ENCODE results near the gene OR5H14. TPM values are rescaled to one million over a fixed set of nuclear protein-coding genes. Genes with fewer than 3 reads are reported as not detected.
"Not testable (repeated sequence)": the region's sequence is repeated elsewhere in the genome, so short reads cannot be mapped to it uniquely, and the experiment has no call there.

Gene OR5H14
- polyA plus RNA-seq, 4 donors: 0.05 TPM; not detected in 3

DNA sequence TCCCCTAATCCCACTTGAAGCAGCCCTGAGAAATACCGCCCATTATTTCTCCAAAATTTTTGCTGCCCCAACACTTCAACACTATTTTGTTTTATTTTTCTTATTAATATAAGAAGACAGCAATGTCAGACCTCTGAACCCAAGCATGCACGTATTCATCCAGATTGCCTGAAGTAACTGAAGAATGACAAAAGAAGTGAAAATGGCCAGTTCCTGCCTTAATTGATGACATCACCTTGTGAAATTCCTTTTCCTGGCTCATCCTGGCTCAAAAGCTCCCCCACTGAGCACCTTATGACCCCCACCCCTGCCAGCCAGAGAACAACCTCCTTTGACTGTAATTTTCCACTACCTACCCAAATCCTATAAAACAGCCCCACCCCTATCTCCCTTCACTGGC lies 49.0 kb downstream of the OR5H14 start:
- not testable (repeated sequence) for DNase-seq (ENCODE audit: low read depth in 4 of 4, low spot score in 2 of 4)

DNA sequence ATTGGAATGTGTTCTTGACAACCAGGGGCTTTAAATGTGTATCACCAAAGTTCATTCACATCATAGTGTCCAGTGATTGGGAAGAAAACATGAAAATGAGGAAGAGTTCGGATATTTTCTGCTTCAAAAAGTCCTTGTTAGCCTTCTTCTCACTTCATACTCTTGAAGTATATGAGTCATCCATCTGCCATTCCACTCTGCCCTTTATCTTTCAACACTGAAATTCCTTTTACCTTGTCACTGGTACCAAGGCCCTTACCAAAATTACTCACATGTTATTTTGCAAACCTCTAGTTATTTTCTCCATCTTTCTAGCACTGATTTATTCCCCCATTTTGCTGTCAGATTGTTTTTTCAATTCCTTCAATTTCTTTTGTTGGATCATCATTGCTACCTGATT lies 51.7 kb downstream of the OR5H14 start:
- no peak for DNase-seq (ENCODE audit: low read depth in 4 of 4, low spot score in 2 of 4)

Other genes with a start within 250 kb of the OR5H14 start
- 10 to 100 TPM; 35.6 to 41.4 (median 38.2) TPM for gene RIOX2, start 175.0 kb upstream of the OR5H14 start, polyA plus RNA-seq (ENCODE audit: insufficient read length in 4 of 4)
- gene GABRR3, start 112.2 kb upstream of the OR5H14 start, polyA plus RNA-seq (ENCODE audit: insufficient read length in 4 of 4): under 1 TPM in 1 of 4 donors, not detected in 3; 0.11 TPM
- not detected for gene OR5AC2, start 60.3 kb upstream of the OR5H14 start, polyA plus RNA-seq (ENCODE audit: insufficient read length in 4 of 4)
- under 1 TPM in 2 of 4 donors, not detected in 2; 0.03 to 0.05 TPM for gene OR5H1, start 16.8 kb upstream of the OR5H14 start, polyA plus RNA-seq (ENCODE audit: insufficient read length in 4 of 4)
- gene OR5H15, start 19.2 kb downstream of the OR5H14 start, polyA plus RNA-seq (ENCODE audit: insufficient read length in 4 of 4): not detected
- not detected for gene OR5H6, start 116.8 kb downstream of the OR5H14 start, polyA plus RNA-seq (ENCODE audit: insufficient read length in 4 of 4)
- gene OR5H2, start 135.0 kb downstream of the OR5H14 start, polyA plus RNA-seq (ENCODE audit: insufficient read length in 4 of 4): not detected
- not detected for gene OR5K4, start 206.4 kb downstream of the OR5H14 start, polyA plus RNA-seq (ENCODE audit: insufficient read length in 4 of 4)
- gene OR5K3, start 243.2 kb downstream of the OR5H14 start, polyA plus RNA-seq (ENCODE audit: insufficient read length in 4 of 4): not detected